Hepatocyte (in vitro differentiated cells): ENCODE data around the gene TBC1D24. TPM values are rescaled to one million over a fixed set of nuclear protein-coding genes. Genes with fewer than 3 reads are reported as not detected.
"Not testable (repeated sequence)": the region's sequence is repeated elsewhere in the genome, so short reads cannot be mapped to it uniquely, and the experiment has no call there.

ENCODE experiments used
- DNase-seq: peaks from one replicate; pipeline ENCODE4 v3.0.0-alpha.2; 2016; ENCODE audit warnings: low spot score
- H2AFZ ChIP-seq: fragments of 200-600 bp; sonication (generic); 2 replicates; pipeline ENCODE4 v1.6.0; 2016; ENCODE audit warnings: antibody characterized with exemption, mild to moderate bottlenecking
- H3K27ac ChIP-seq: fragments of 200-600 bp; sonication (generic); 2 replicates; pipeline ENCODE4 v1.5.1; 2016; ENCODE audit warnings: mild to moderate bottlenecking
- H3K27me3 ChIP-seq: fragments of 200-600 bp; sonication (generic); 2 replicates; pipeline ENCODE4 v1.6.1; 2016
- H3K36me3 ChIP-seq: fragments of 200-600 bp; sonication (generic); replicated peaks from 2 replicates; pipeline ENCODE4 v1.5.1; 2016; ENCODE audit warnings: low read depth; ENCODE audit not compliant: insufficient read depth
- H3K4me1 ChIP-seq: fragments of 200-600 bp; sonication (generic); 2 replicates; pipeline ENCODE4 v1.5.1; 2016; ENCODE audit warnings: mild to moderate bottlenecking, moderate library complexity; ENCODE audit not compliant: insufficient read depth
- H3K4me2 ChIP-seq: fragments of 200-600 bp; sonication (generic); 2 replicates; pipeline ENCODE4 v1.6.0; 2016
- H3K4me3 ChIP-seq: fragments of 200-600 bp; sonication (generic); 2 replicates; pipeline ENCODE4 v1.5.1; 2016; ENCODE audit warnings: mild to moderate bottlenecking
- H3K79me2 ChIP-seq: fragments of 200-600 bp; sonication (generic); 2 replicates; pipeline ENCODE4 v1.6.0; 2017; ENCODE audit warnings: mild to moderate bottlenecking
- H3K9me2 ChIP-seq: fragments of 200-600 bp; sonication (generic); replicated peaks from 2 replicates; pipeline ENCODE4 v1.6.0; 2017; ENCODE audit warnings: mild to moderate bottlenecking; ENCODE audit not compliant: insufficient read depth
- H3K9me3 ChIP-seq: fragments of 200-600 bp; sonication (generic); 2 replicates; pipeline ENCODE4 v1.5.1; 2016; ENCODE audit warnings: low read depth, mild to moderate bottlenecking
- H4K20me1 ChIP-seq: fragments of 200-600 bp; sonication (generic); 2 replicates; pipeline ENCODE4 v1.6.0; 2016; ENCODE audit warnings: mild to moderate bottlenecking; ENCODE audit not compliant: insufficient read depth, poor library complexity, severe bottlenecking
- EZH2 ChIP-seq: fragments of 200-600 bp; sonication (generic); IDR thresholded peaks from 2 replicates; pipeline ENCODE4 v1.6.1; 2016; ENCODE audit warnings: antibody characterized with exemption, mild to moderate bottlenecking, borderline replicate concordance
- EZH2phosphoT487 ChIP-seq: fragments of 200-600 bp; sonication (generic); IDR thresholded peaks from one replicate; pipeline ENCODE4 v1.6.1; 2018; ENCODE audit warnings: antibody characterized with exemption, mild to moderate bottlenecking, low read depth, moderate library complexity; ENCODE audit not compliant: unreplicated experiment, severe bottlenecking
- WGBS: methylation state at CpG from one replicate; pipeline ENCODE4 v1.1.6; 2016; ENCODE audit warnings: low lambda C conversion rate; ENCODE audit errors: missing lambda C conversion rate; 5-methylcytosine and 5-hydroxymethylcytosine counted together
- polyA plus RNA-seq: library from polyadenylated mRNA; unstranded; fragments of >200 nt; fragmentation: Nextera tagmentation; extraction: Ambion mirVana; gene quantifications from 2 replicates; pipeline ENCODE4 v1.2.1, GENCODE V29; 2016
- total RNA-seq: library from RNA; depleted of rRNA; stranded (reverse); fragments of >200 nt; gene quantifications from 2 replicates; pipeline ENCODE4 v1.2.3, GENCODE V29; 2014
- TF ChIP-seq, protein P1 (sequence below): fragments of 200-600 bp; sonication (generic); IDR thresholded peaks from 2 replicates; pipeline ENCODE4 v1.5.1; 2016; ENCODE audit warnings: antibody characterized with exemption, mild to moderate bottlenecking; ENCODE audit not compliant: poor library complexity

The TBC1D24 gene
- total and polyA plus RNA-seq, 2 experiments from 2014 or later, result 8.3 to 13.6 TPM

DNA sequence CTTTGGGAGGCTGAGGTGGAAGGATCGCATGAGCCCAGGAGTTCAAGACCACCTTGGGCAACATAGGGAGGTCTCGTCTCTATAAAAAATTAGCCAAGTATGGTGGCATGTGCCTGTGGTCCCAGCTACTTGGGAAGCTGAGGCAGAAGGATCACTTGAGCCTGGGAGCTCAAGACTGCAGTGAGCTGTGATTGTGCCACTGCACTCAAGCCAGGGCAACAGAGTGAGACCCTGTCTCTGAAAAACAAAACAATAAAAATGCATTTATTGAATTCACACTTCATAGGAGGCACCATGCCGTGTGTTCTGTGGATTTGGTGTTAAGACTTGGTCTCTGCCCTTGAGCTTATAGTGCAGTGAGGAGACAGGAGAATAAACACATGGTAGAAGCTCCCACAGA, 2.4 kb downstream of the TBC1D24 start:
- TF ChIP-seq EZH2phosphoT487 (no peak), EZH2 (no peak)
- TF ChIP-seq, protein P1, sequence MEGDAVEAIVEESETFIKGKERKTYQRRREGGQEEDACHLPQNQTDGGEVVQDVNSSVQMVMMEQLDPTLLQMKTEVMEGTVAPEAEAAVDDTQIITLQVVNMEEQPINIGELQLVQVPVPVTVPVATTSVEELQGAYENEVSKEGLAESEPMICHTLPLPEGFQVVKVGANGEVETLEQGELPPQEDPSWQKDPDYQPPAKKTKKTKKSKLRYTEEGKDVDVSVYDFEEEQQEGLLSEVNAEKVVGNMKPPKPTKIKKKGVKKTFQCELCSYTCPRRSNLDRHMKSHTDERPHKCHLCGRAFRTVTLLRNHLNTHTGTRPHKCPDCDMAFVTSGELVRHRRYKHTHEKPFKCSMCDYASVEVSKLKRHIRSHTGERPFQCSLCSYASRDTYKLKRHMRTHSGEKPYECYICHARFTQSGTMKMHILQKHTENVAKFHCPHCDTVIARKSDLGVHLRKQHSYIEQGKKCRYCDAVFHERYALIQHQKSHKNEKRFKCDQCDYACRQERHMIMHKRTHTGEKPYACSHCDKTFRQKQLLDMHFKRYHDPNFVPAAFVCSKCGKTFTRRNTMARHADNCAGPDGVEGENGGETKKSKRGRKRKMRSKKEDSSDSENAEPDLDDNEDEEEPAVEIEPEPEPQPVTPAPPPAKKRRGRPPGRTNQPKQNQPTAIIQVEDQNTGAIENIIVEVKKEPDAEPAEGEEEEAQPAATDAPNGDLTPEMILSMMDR, result no peak
- Histone ChIP-seq H3K4me3 (no peak overlapping the region), H3K27me3 (no peaks in the 10 kb centered on the region), H3K79me2 (peaks cover 74% of the 10 kb centered on the region), H3K27ac (peak overlapping the region; percentile 72), H3K4me2 (peak overlapping the region; percentile 99), H2AFZ (no peak overlapping the region), H3K36me3 (no peaks in the 10 kb centered on the region), H4K20me1 (peaks cover 30% of the 10 kb centered on the region), H3K9me3 (no peaks in the 10 kb centered on the region), H3K4me1 (peaks cover 34% of the 10 kb centered on the region), H3K9me2 (no peaks in the 10 kb centered on the region)
- WGBS, result 87% methylated on average over 3 of the region's 3 CpGs
- DNase-seq, result no peak

DNA sequence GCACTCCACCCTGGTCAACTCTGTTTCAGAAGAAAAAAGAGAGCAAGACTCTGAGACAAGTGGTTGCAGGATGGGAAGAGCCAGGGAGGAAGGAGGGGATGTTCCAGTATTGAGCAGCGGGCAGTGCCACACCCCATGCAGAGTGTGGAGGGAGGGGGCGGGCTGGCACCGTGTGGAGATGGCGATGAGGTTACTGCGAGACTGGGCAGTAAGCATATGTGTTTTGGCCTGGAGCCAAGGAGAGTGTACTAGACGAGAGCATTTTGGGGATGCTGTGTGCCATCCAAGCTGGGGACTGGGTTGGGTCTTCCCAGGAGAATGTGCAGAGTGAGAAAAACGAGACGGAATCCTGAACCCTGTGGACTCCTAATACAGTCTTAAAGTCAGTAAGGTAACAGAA, 3.4 kb downstream of the TBC1D24 start:
- no peak for TF ChIP-seq EZH2
- no peak for TF ChIP-seq EZH2phosphoT487
- TF ChIP-seq, protein P1, result no peak
- Histone ChIP-seq H3K79me2 (peaks cover 82% of the 10 kb centered on the region), H3K27me3 (no peaks in the 10 kb centered on the region), H3K9me2 (no peaks in the 10 kb centered on the region), H2AFZ (no peak overlapping the region), H3K36me3 (no peaks in the 10 kb centered on the region), H3K4me2 (peak overlapping the region; percentile 12), H3K4me3 (no peak overlapping the region), H4K20me1 (peaks cover 32% of the 10 kb centered on the region), H3K27ac (no peak overlapping the region), H3K9me3 (no peaks in the 10 kb centered on the region), H3K4me1 (peaks cover 33% of the 10 kb centered on the region)
- no peak for DNase-seq
- WGBS, result 91% methylated on average over 8 of the region's 8 CpGs

DNA sequence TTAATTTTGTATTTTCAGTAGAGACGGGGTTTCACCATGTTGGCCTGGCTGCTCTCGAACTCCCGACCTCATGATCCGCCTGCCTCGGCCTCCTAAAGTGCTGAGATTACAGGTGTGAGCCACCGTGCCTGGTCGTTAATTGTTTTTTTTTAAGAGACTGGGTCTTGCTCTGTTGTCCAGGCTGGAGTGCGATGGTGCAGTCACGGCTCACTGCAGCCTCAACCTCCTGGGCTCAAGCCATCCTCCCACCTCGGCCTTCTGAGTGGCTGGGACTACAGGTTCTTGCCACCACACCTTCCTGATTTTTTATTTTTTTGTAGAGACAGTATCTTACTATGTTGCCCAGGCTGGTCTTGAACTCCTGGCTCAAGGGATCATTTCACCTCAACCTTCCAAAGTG, 5.1 kb downstream of the TBC1D24 start:
- H4K20me1 ChIP-seq, result peaks cover 34% of the 10 kb centered on the region

DNA sequence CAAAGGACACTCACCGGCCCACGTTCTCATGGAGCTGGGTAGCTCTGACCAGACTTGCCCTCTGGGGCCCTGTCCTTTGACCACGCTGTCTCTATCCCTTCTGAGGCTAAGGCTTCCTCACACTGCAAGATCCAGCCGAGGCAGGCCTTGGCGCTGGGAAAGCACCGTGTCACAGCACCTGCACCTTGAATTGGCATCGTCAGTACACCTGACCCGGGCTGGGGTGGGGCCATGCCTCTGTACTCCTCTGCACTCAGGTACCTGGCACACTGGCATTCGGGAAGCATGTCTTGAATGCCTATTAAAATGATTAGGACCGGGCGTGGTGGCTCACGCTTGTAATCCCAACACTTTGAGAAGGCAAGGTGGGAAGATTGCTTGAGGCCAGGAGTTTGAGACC, 6.0 kb downstream of the TBC1D24 start:
- no peaks in the 10 kb centered on the region for H3K36me3 ChIP-seq
- H3K4me1 ChIP-seq, result peaks cover 41% of the 10 kb centered on the region
- TF ChIP-seq EZH2, result no peak
- TF ChIP-seq, protein P1, result no peak
- no peak for TF ChIP-seq EZH2phosphoT487
- H3K4me3 ChIP-seq, result no peak overlapping the region
- H3K79me2 ChIP-seq, result peaks cover 83% of the 10 kb centered on the region
- H3K9me3 ChIP-seq, result no peaks in the 10 kb centered on the region
- no peaks in the 10 kb centered on the region for H3K9me2 ChIP-seq
- WGBS, result 95% methylated on average over 12 of the region's 12 CpGs
- DNase-seq, result no peak
- H3K27ac ChIP-seq, result no peak overlapping the region
- H4K20me1 ChIP-seq, result peaks cover 31% of the 10 kb centered on the region
- H3K4me2 ChIP-seq, result no peak overlapping the region
- H2AFZ ChIP-seq, result no peak overlapping the region
- H3K27me3 ChIP-seq, result no peaks in the 10 kb centered on the region

More for the DNA sequence above, 5.1 kb downstream of the TBC1D24 start:
- WGBS, result 95% methylated on average over 10 of the region's 10 CpGs
- peaks cover 84% of the 10 kb centered on the region for H3K79me2 ChIP-seq
- H3K27me3 ChIP-seq, H2AFZ ChIP-seq, H3K27ac ChIP-seq, H3K4me2 ChIP-seq, H3K4me3 ChIP-seq, H3K9me3 ChIP-seq, DNase-seq, H3K9me2 ChIP-seq, H3K36me3 ChIP-seq: not testable (repeated sequence)
- peaks cover 43% of the 10 kb centered on the region for H3K4me1 ChIP-seq
